HG03439 (cell line): ENCODE measurements around the gene CFAP69.

Experiments
- ATAC-seq: cut with Tn5 transposase; IDR thresholded peaks from one replicate; pipeline ENCODE4 v1.9.1; 2021; ENCODE audit warnings: mild to moderate bottlenecking, moderate library complexity; ENCODE audit not compliant: unreplicated experiment

Gene CFAP69

GRCh38 chr7:90267263-90267858, 22.4 kb downstream of the CFAP69 start:
- ATAC-seq, result no peak

- no peak for ATAC-seq
Measured at GRCh38 chr7:90269163-90269562, 24.2 kb downstream of the CFAP69 start.

- ATAC-seq, result no peak
Measured at GRCh38 chr7:90270431-90271178, 25.6 kb downstream of the CFAP69 start.

GRCh38 chr7:90271753-90272152, 26.8 kb downstream of the CFAP69 start:
- ATAC-seq, result no peak

- no peak for ATAC-seq
Measured at GRCh38 chr7:90272242-90272641, 27.3 kb downstream of the CFAP69 start.

GRCh38 chr7:90274161-90274560, 29.2 kb downstream of the CFAP69 start:
- ATAC-seq, result no peak

GRCh38 chr7:90276033-90276728, 31.2 kb downstream of the CFAP69 start:
- no peak for ATAC-seq

- ATAC-seq, result no peak
Measured at GRCh38 chr7:90288154-90288553, 43.2 kb downstream of the CFAP69 start.

- ATAC-seq, result no peak
Measured at GRCh38 chr7:90290244-90291113, 45.5 kb downstream of the CFAP69 start.

GRCh38 chr7:90298145-90299038, 53.4 kb downstream of the CFAP69 start:
- peak; percentile 82 for ATAC-seq

GRCh38 chr7:90303241-90303640, 58.3 kb downstream of the CFAP69 start:
- no peak for ATAC-seq

- ATAC-seq, result no peak
Measured at GRCh38 chr7:90309872-90310271, 64.9 kb downstream of the CFAP69 start.

- no peak for ATAC-seq
Measured at GRCh38 chr7:90311175-90311574, 66.2 kb downstream of the CFAP69 start.

- no peak for ATAC-seq
Measured at GRCh38 chr7:90312745-90313144, 67.8 kb downstream of the CFAP69 start.

GRCh38 chr7:90313907-90314306, 68.9 kb downstream of the CFAP69 start:
- no peak for ATAC-seq

- ATAC-seq, result no peak
Measured at GRCh38 chr7:90320014-90320413, 75.0 kb downstream of the CFAP69 start.

- no peak for ATAC-seq
Measured at GRCh38 chr7:90320418-90320800, 75.4 kb downstream of the CFAP69 start.

GRCh38 chr7:90320801-90321494, 76.0 kb downstream of the CFAP69 start, which contains the start of gene FAM237B:
Gene FAM237B, minus strand, starts transcription at chr7:90321304. Its CDS starts 1,556 bp downstream, at chr7:90319748.
- no peak for ATAC-seq

GRCh38 chr7:90322837-90323236, 77.9 kb downstream of the CFAP69 start:
- no peak for ATAC-seq
